DOHH2 (cell line): ENCODE results near the gene UBE2E1.

Experiments
- H3F3A ChIP-seq: fragments of 200-600 bp; sonication (generic), shearing (Covaris generic); 2 replicates; pipeline ENCODE4 v1.6.0; 2016; ENCODE audit warnings: antibody characterized with exemption, mild to moderate bottlenecking; ENCODE audit not compliant: control insufficient read depth, insufficient read depth
- H3K27ac ChIP-seq: fragments of 200-600 bp; sonication (generic); 2 replicates; pipeline ENCODE4 v1.5.1; 2014; ENCODE audit warnings: low read depth, mild to moderate bottlenecking, low read length, moderate library complexity
- H3K27me3 ChIP-seq: fragments of 200-600 bp; sonication (generic); 2 replicates; pipeline ENCODE4 v1.6.1; 2014; ENCODE audit warnings: mild to moderate bottlenecking, low read length, mixed read lengths; ENCODE audit not compliant: control insufficient read depth
- H3K36me3 ChIP-seq: fragments of 200-600 bp; sonication (generic); 2 replicates; pipeline ENCODE4 v1.6.1; 2014; ENCODE audit warnings: mild to moderate bottlenecking, low read length, moderate library complexity, mixed read lengths; ENCODE audit not compliant: control insufficient read depth
- H3K4me1 ChIP-seq: fragments of 200-600 bp; sonication (generic); 2 replicates; pipeline ENCODE4 v1.6.1; 2014; ENCODE audit warnings: mild to moderate bottlenecking, low read length, mixed read lengths; ENCODE audit not compliant: control insufficient read depth
- H3K4me2 ChIP-seq: fragments of 200-600 bp; sonication (generic); 2 replicates; pipeline ENCODE4 v1.6.0; 2014; ENCODE audit warnings: mild to moderate bottlenecking, low read length, moderate library complexity
- H3K4me3 ChIP-seq: fragments of 200-600 bp; sonication (generic); 2 replicates; pipeline ENCODE4 v1.5.1; 2014; ENCODE audit warnings: mild to moderate bottlenecking, low read length, mixed read lengths
- H3K79me2 ChIP-seq: fragments of 200-600 bp; sonication (generic); 2 replicates; pipeline ENCODE4 v1.6.1; 2014; ENCODE audit warnings: mild to moderate bottlenecking, low read length, mixed read lengths; ENCODE audit not compliant: control insufficient read depth
- H3K9me2 ChIP-seq: fragments of 200-600 bp; sonication (generic); replicated peaks from 2 replicates; pipeline ENCODE4 v1.6.1; 2014; ENCODE audit warnings: mild to moderate bottlenecking, low read length, mixed read lengths; ENCODE audit not compliant: control insufficient read depth
- H3K9me3 ChIP-seq: fragments of 200-600 bp; sonication (generic); 2 replicates; pipeline ENCODE4 v1.6.1; 2014; ENCODE audit warnings: antibody characterized with exemption, low read length, mixed read lengths; ENCODE audit not compliant: control insufficient read depth, insufficient read depth
- H4K20me1 ChIP-seq: fragments of 200-600 bp; sonication (generic); 2 replicates; pipeline ENCODE4 v1.6.0; 2014; ENCODE audit warnings: low read depth, mild to moderate bottlenecking, antibody characterized with exemption, low read length, moderate library complexity; ENCODE audit not compliant: control insufficient read depth, insufficient read depth
- CTCF ChIP-seq: fragments of 200-600 bp; sonication (generic); IDR thresholded peaks from one replicate; pipeline ENCODE4 v1.5.1; 2014; ENCODE audit warnings: antibody characterized with exemption, mild to moderate bottlenecking, low read depth, low read length; ENCODE audit not compliant: poor library complexity, severe bottlenecking
- EZH2phosphoT487 ChIP-seq: fragments of 200-600 bp; sonication (generic); IDR thresholded peaks from 2 replicates; pipeline ENCODE4 v1.6.1; 2017; ENCODE audit warnings: borderline replicate concordance, mild to moderate bottlenecking, antibody characterized with exemption, low read length, moderate library complexity, mixed read lengths

The UBE2E1 gene

GRCh38 chr3:23822559-23822958 is 16.8 kb downstream of the UBE2E1 start:
- no peak overlapping the region for H3K27ac ChIP-seq
- no peak overlapping the region for H3K4me3 ChIP-seq
- H3K9me3 ChIP-seq, result no peaks in the 10 kb centered on the region
- H3K79me2 ChIP-seq, result peaks cover 40% of the 10 kb centered on the region
- TF ChIP-seq EZH2phosphoT487, result no peak
- no peak for TF ChIP-seq CTCF
- no peaks in the 10 kb centered on the region for H3F3A ChIP-seq
- H3K4me2 ChIP-seq, result no peak overlapping the region
- peaks cover 11% of the 10 kb centered on the region for H3K4me1 ChIP-seq
- H4K20me1 ChIP-seq, result peaks cover 19% of the 10 kb centered on the region
- no peaks in the 10 kb centered on the region for H3K9me2 ChIP-seq
- H3K27me3 ChIP-seq, result no peaks in the 10 kb centered on the region
- peaks cover 3% of the 10 kb centered on the region; the same call in 1 of the 2 replicates for H3K36me3 ChIP-seq

- Histone ChIP-seq H3K4me1 (peaks cover 11% of the 10 kb centered on the region), H4K20me1 (peaks cover 23% of the 10 kb centered on the region), H3K9me3 (no peaks in the 10 kb centered on the region), H3K27me3 (no peaks in the 10 kb centered on the region), H3K79me2 (peaks cover 33% of the 10 kb centered on the region), H3K4me3 (no peak overlapping the region), H3K36me3 (peaks cover 3% of the 10 kb centered on the region; the same call in 1 of the 2 replicates), H3K4me2 (no peak overlapping the region), H3F3A (0 out of 2 replicates have a peak, but pooled peaks cover 5% of the 10 kb centered on the region), H3K9me2 (no peaks in the 10 kb centered on the region), H3K27ac (no peak overlapping the region)
- TF ChIP-seq CTCF, result no peak
- TF ChIP-seq EZH2phosphoT487, result no peak
These were observed 17.9 kb downstream of the UBE2E1 start for GRCh38 chr3:23823620-23824019.

GRCh38 chr3:23824699-23825444 is 19.1 kb downstream of the UBE2E1 start:
- peaks cover 34% of the 10 kb centered on the region for H3K79me2 ChIP-seq
- no peaks in the 10 kb centered on the region for H3K27me3 ChIP-seq
- no peak overlapping the region for H3K27ac ChIP-seq
- H3K4me2 ChIP-seq, result no peak overlapping the region
- H3K4me3 ChIP-seq, result no peak overlapping the region
- H3K36me3 ChIP-seq, result no peaks in the 10 kb centered on the region
- no peak for TF ChIP-seq EZH2phosphoT487
- no peak for TF ChIP-seq CTCF
- H4K20me1 ChIP-seq, result peaks cover 21% of the 10 kb centered on the region
- peaks cover 19% of the 10 kb centered on the region for H3K4me1 ChIP-seq
- no peaks in the 10 kb centered on the region for H3K9me2 ChIP-seq
- no peaks in the 10 kb centered on the region for H3K9me3 ChIP-seq
- H3F3A ChIP-seq, result 0 out of 2 replicates have a peak, but pooled peaks cover 5% of the 10 kb centered on the region
